Heart left ventricle (tissue), 16 donors: ENCODE measurements around the gene ADGRV1. TPM values are rescaled to one million over a fixed set of nuclear protein-coding genes. Genes with fewer than 3 reads are reported as not detected.
"Not testable (repeated sequence)": the region's sequence is repeated elsewhere in the genome, so short reads cannot be mapped to it uniquely, and the experiment has no call there.

Source experiments
- ATAC-seq, 4 donors: fragments of 200-7000 bp; cut with Tn5 transposase; one replicate each; pipeline ENCODE4 v1.9.1; 2020 to 2022; ENCODE audit warnings: moderate library complexity in 4 of 4, mild to moderate bottlenecking in 3 of 4, moderate number of reproducible peaks in 1 of 4
- DNase-seq, 5 donors: peaks; one replicate each; pipeline ENCODE4 v3.0.0-alpha.2; 2020
- H3K27ac ChIP-seq, 12 donors: fragments of 200-600 bp; sonication (generic) in 4 of 12; one replicate each; pipeline versions ENCODE4 v1.5.0 to v1.8.0; 2016 to 2022; ENCODE audit warnings: mild to moderate bottlenecking in 2 of 12
- H3K27me3 ChIP-seq, 9 donors: fragments of 200-600 bp; sonication (generic) in 2 of 9; one replicate each; pipeline versions ENCODE4 v1.5.1 to v1.8.0; 2016 to 2022; ENCODE audit warnings: mild to moderate bottlenecking in 3 of 9
- H3K36me3 ChIP-seq, 9 donors: fragments of 200-600 bp; sonication (generic) in 2 of 9; one replicate each; pipeline versions ENCODE4 v1.5.0 to v1.8.0; 2018 to 2022; ENCODE audit warnings: mild to moderate bottlenecking in 2 of 9
- H3K4me1 ChIP-seq, 12 donors: fragments of 200-600 bp; sonication (generic) in 4 of 12; one replicate each; pipeline versions ENCODE4 v1.5.0 to v1.8.0; 2016 to 2022; ENCODE audit warnings: mild to moderate bottlenecking in 3 of 12
- H3K4me3 ChIP-seq, 12 donors: fragments of 200-600 bp; sonication (generic) in 4 of 12; one replicate each; pipeline versions ENCODE4 v1.5.0 to v1.8.0; 2017 to 2022; ENCODE audit warnings: mild to moderate bottlenecking in 9 of 12, moderate library complexity in 4 of 12
- H3K9me3 ChIP-seq, 12 donors: fragments of 200-600 bp; sonication (generic) in 4 of 12; one replicate each; pipeline versions ENCODE4 v1.5.0 to v1.8.0; 2016 to 2022; ENCODE audit warnings: mild to moderate bottlenecking in 1 of 12
- POLR2A ChIP-seq, 2 donors: fragments of 450-650 bp; IDR thresholded peaks; one replicate each; pipeline ENCODE4 v1.6.1; 2017; ENCODE audit warnings: antibody characterized with exemption in 2 of 2, mild to moderate bottlenecking in 2 of 2, moderate library complexity in 2 of 2
- WGBS, 4 donors: extraction: QIAGEN DNeasy Blood & Tissue Kit in 2 of 4; methylation state at CpG; one replicate each; pipeline versions ENCODE4 v1.1.5 to v1.1.7; 2013 to 2018; 5-methylcytosine and 5-hydroxymethylcytosine counted together
- intact Hi-C, 10 donors: fragments of 100-400 bp; cut with DNase I; formaldehyde crosslinking; loops; one replicate each; pipeline versions ENCODE4 v1.11.1 to v1.14.2; 2022
- polyA plus RNA-seq, 2 donors: library from polyadenylated mRNA; stranded (reverse); fragments of 200-250 nt; gene quantifications; one replicate each; pipeline ENCODE4 v1.2.3, GENCODE V29; 2013
- total RNA-seq, 9 donors: library from RNA; depleted of rRNA in 2 of 9; stranded (reverse); fragments of >200 nt in 2 of 9; fragmentation: NEBNext Ultra II Directional in 3 of 9; extraction: Animal tissue kit (Norgen Biotek cat#: 25700) in 3 of 9; gene quantifications; one replicate each; pipeline versions ENCODE4 v1.1.0 to v1.2.4, GENCODE V29; 2016 to 2023
- TF ChIP-seq, protein P1 (sequence below), 12 donors: fragments of 200-600 bp; sonication (generic) in 4 of 12; IDR thresholded peaks; one replicate each; pipeline versions ENCODE4 v1.5.0 to v1.8.0; 2018 to 2022; ENCODE audit warnings: antibody characterized with exemption in 12 of 12, mild to moderate bottlenecking in 5 of 12
- donor health status: ischemic (EF 13 %, LVEDD 7.1; RV severe dilation, severe dysfunction).
- donor health status: healthy with polysubstance abuse.
- donor health status: DM: no; HTN: yes; CAD: no.
- donor health status: DM: no; HTN: no; CAD: no.
- donor health status: ischemic (EF 25% LVEDD 6.9; RV normal size, moderate dysfunction).
- donor health status: ischemic (EF 25% LVEDD 5.7; RV mildly dilated, moderate dysfunction).
- donor health status: healthy.
- donor health status: DM: yes; HTN: yes; CAD: no.
- donor health status: ischemic (EF 35%, LVEDD 5.7; RV mildly dilated, moderate dysfunction).
- donor health status: nonischemic (EF 11% LVEDD 7.7; RV severe dilation, severe dysfunction).
- donor health status: DM: yes; HTN: yes; CAD: no.
- donor health status: PGD.
- donor health status: ischemic (EF 29% LVEDD 5.4; RV normal size, mild dysfunction).
- donor health status: nonischemic (EF 23%, LVEDD 6.1; RV moderate dilation, normal function).

ADGRV1 gene
- total and polyA plus RNA-seq, 11 donors = 0.25 to 0.29 TPM; not detected in 9

DNA sequence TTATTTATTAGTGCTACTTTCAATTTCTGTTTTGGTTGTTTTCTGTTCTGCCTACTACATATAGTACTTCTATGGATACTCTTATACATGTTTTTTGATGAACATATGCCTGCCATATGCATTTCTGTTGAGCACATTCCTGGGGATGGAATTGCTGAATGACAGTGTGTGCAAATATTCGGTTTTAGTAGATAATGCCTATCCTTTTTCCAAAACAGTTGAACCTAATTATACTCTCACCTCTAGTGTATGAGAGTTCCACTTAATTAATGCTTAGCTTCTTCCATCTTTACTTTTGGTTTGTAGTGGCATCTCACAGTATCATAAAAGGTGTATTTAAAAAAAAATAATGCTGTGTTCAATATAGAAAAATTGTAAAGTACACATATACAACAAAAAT lies 96.8 kb downstream of the ADGRV1 start:
- DNase-seq (no peak), ATAC-seq (no peak)
- TF ChIP-seq POLR2A (IDR thresholded peaks at IDR 0.05) = no peak
- TF ChIP-seq, protein P1, sequence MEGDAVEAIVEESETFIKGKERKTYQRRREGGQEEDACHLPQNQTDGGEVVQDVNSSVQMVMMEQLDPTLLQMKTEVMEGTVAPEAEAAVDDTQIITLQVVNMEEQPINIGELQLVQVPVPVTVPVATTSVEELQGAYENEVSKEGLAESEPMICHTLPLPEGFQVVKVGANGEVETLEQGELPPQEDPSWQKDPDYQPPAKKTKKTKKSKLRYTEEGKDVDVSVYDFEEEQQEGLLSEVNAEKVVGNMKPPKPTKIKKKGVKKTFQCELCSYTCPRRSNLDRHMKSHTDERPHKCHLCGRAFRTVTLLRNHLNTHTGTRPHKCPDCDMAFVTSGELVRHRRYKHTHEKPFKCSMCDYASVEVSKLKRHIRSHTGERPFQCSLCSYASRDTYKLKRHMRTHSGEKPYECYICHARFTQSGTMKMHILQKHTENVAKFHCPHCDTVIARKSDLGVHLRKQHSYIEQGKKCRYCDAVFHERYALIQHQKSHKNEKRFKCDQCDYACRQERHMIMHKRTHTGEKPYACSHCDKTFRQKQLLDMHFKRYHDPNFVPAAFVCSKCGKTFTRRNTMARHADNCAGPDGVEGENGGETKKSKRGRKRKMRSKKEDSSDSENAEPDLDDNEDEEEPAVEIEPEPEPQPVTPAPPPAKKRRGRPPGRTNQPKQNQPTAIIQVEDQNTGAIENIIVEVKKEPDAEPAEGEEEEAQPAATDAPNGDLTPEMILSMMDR (IDR thresholded peaks at IDR 0.05) = no peak
- Histone ChIP-seq H3K27ac (no peak overlapping the region), H3K4me1 (no peaks in the 10 kb centered on the region), H3K27me3 (no peaks in the 10 kb centered on the region), H3K36me3 (no peaks in the 10 kb centered on the region), H3K9me3 (no peaks in the 10 kb centered on the region), H3K4me3 (no peak overlapping the region)
- WGBS, 4 donors = 60 to 69% (median 62%) methylated on average over 1 of the region's 1 CpG
- intact Hi-C loops = no loop called here

DNA sequence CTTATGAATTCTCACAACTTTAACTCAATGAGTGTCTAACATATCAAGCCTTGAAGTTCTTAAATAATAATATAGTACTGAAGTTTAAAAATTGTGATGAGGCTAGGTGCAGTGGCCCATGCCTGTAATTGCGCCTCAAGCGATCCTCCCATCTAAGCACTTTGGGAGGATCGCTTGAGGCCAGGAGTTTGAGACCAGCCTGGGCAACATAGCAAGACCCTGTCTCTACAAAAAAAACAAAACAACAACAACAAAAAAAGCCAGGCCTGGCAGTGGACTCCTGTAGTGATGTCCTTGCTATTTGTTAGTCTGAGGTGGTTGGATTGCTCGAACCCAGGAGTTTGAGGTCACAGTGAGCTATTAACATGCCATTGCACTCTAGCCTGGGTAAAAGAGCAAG lies 98.4 kb downstream of the ADGRV1 start:
- intact Hi-C loops = no loop called here
- ATAC-seq (no peak), DNase-seq (no peak)
- no peak for TF ChIP-seq POLR2A (IDR thresholded peaks at IDR 0.05)
- TF ChIP-seq, protein P1 (IDR thresholded peaks at IDR 0.05) = no peak
- Histone ChIP-seq H3K27ac (no peak overlapping the region), H3K9me3 (no peaks in the 10 kb centered on the region), H3K4me1 (no peaks in the 10 kb centered on the region), H3K27me3 (no peaks in the 10 kb centered on the region), H3K36me3 (no peaks in the 10 kb centered on the region), H3K4me3 (no peak overlapping the region)
- 56 to 94% (median 79%) methylated on average over 4 of the region's 4 CpGs for WGBS, 4 donors

DNA sequence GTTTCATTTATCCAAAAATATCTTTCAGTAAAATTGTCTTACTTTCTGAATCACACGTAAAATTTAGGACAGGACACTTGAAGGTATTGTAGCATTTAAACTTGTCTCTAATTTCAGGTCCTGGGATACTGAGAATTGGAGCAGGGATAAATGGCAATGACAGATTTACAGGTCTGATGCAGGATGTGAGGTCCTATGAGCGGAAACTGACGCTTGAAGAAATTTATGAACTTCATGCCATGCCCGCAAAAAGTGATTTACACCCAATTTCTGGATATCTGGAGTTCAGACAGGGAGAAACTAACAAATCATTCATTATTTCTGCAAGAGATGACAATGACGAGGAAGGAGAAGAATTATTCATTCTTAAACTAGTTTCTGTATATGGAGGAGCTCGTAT lies 99.2 kb downstream of the ADGRV1 start:
- intact Hi-C loops = no loop called here
- Histone ChIP-seq H3K9me3 (no peaks in the 10 kb centered on the region), H3K4me1 (no peaks in the 10 kb centered on the region), H3K4me3 (no peak overlapping the region), H3K27me3 (no peaks in the 10 kb centered on the region), H3K27ac (no peak overlapping the region), H3K36me3 (no peaks in the 10 kb centered on the region)
- WGBS, 4 donors = 88 to 92% (median 90%) methylated on average over 6 of the region's 6 CpGs
- ATAC-seq = no peak
- no peak for TF ChIP-seq POLR2A (IDR thresholded peaks at IDR 0.05)
- TF ChIP-seq, protein P1 (IDR thresholded peaks at IDR 0.05) = no peak
- no peak for DNase-seq

DNA sequence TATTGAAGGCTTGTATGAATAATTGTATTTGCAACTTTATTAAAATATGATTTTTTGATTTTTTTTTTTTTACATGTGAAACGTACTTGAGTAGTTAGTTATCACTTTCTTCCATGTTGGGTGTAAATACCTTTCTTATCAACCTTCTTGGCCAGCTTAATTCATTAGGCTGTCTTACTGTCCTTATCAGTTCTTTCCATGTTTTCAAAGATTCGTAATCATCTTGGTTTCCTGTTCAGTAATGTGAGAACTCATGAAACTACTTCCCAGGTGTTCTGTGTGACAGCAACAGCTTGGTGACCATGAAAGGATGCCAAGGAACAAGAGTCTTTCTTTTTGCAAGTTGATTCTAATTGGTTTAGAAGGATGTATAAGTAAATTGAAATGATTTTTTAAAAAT lies 100.0 kb downstream of the ADGRV1 start:
- no peak for TF ChIP-seq POLR2A (IDR thresholded peaks at IDR 0.05)
- TF ChIP-seq, protein P1 (IDR thresholded peaks at IDR 0.05) = no peak
- Histone ChIP-seq H3K4me3 (no peak overlapping the region), H3K4me1 (no peaks in the 10 kb centered on the region), H3K27me3 (no peaks in the 10 kb centered on the region), H3K36me3 (no peaks in the 10 kb centered on the region), H3K9me3 (no peaks in the 10 kb centered on the region), H3K27ac (no peak overlapping the region)
- DNase-seq (no peak), ATAC-seq (no peak)
- 16 to 28% (median 24%) methylated on average over 2 of the region's 2 CpGs for WGBS, 4 donors
- intact Hi-C loops = no loop called here

DNA sequence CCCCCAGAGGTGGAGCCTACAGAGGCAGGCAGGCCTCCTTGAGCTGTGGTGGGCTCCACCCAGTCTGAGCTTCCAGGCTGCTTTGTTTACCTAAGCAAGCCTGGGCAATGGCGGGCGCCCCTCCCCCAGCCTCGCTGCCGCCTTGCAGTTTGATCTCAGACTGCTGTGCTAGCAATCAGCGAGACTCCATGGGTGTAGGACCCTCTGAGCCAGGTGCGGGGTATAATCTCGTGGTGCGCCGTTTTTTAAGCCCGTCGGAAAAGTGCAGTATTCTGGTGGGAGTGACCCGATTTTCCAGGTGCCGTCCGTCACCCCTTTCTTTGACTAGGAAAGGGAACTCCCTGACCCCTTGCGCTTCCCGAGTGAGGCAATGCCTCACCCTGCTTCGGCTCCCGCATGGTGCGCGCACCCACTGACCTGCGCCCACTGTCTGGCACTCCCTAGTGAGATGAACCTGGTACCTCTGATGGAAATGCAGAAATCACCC lies 109.5 kb downstream of the ADGRV1 start:
- H3K27ac ChIP-seq, intact Hi-C loops, H3K4me3 ChIP-seq, H3K36me3 ChIP-seq, ATAC-seq, H3K9me3 ChIP-seq, H3K4me1 ChIP-seq, H3K27me3 ChIP-seq, DNase-seq: not testable (repeated sequence)
- WGBS, 4 donors = 72 to 90% (median 80%) methylated on average over 16 to 21 of the region's 21 CpGs
